Mucosa of rectum (tissue), 2 donors: Measurements from ENCODE around the gene MRPS11.
"Not testable (repeated sequence)": the region's sequence is repeated elsewhere in the genome, so short reads cannot be mapped to it uniquely, and the experiment has no call there.

Experiments used
- H3K27ac ChIP-seq, 2 donors: one replicate each; pipeline ENCODE4 v1.7.0; 2013; ENCODE audit warnings: inconsistent platforms in 2 of 2, low read depth in 2 of 2, low read length in 2 of 2
- H3K27me3 ChIP-seq, 2 donors: one replicate each; pipeline ENCODE4 v1.7.0; 2013; ENCODE audit warnings: low read length in 2 of 2; ENCODE audit not compliant: control insufficient read depth in 2 of 2, insufficient read depth in 2 of 2
- H3K36me3 ChIP-seq, 2 donors: one replicate each; pipeline ENCODE4 v1.7.0; 2013; ENCODE audit warnings: low read length in 2 of 2; ENCODE audit not compliant: control insufficient read depth in 2 of 2, insufficient read depth in 2 of 2
- H3K4me1 ChIP-seq, 2 donors: one replicate each; pipeline ENCODE4 v1.7.0; 2013; ENCODE audit warnings: low read length in 2 of 2, mild to moderate bottlenecking in 1 of 2; ENCODE audit not compliant: control insufficient read depth in 2 of 2, insufficient read depth in 2 of 2
- H3K4me3 ChIP-seq, 2 donors: one replicate each; pipeline ENCODE4 v1.7.0; 2013; ENCODE audit warnings: low read length in 2 of 2
- H3K9ac ChIP-seq, 2 donors: one replicate each; pipeline ENCODE4 v1.7.0; 2013; ENCODE audit warnings: low read length in 2 of 2, low read depth in 1 of 2, mild to moderate bottlenecking in 1 of 2
- H3K9me3 ChIP-seq, 2 donors: one replicate each; pipeline ENCODE4 v1.7.0; 2013; ENCODE audit warnings: low read length in 2 of 2; ENCODE audit not compliant: control insufficient read depth in 2 of 2
- donor health status: healthy.
- donor health status: Normal muscosa, but diverticular disease.

Gene MRPS11

DNA sequence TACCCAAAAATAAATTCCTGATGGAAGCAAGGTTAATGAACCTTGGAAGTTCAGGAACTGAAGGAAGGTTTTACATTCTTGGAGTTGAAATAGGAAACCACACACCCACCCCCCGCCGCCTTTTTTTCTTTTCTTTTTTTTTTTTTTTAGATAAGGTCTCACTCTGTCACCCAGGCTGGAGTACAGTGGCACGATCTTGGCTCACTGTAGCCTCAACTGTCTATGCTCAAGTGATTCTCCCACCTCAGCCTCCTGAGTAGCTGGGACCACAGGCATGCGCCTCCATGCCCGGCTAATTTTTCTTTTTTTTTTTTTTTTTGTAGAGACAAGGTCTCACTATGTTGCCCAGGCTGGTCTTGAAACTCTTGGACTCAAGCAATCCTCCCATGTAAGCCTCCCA is 33.4 kb upstream of the MRPS11 start:
- not testable (repeated sequence) for H3K4me3 ChIP-seq, H3K27ac ChIP-seq, H3K36me3 ChIP-seq, H3K4me1 ChIP-seq, H3K9me3 ChIP-seq, H3K9ac ChIP-seq, H3K27me3 ChIP-seq

DNA sequence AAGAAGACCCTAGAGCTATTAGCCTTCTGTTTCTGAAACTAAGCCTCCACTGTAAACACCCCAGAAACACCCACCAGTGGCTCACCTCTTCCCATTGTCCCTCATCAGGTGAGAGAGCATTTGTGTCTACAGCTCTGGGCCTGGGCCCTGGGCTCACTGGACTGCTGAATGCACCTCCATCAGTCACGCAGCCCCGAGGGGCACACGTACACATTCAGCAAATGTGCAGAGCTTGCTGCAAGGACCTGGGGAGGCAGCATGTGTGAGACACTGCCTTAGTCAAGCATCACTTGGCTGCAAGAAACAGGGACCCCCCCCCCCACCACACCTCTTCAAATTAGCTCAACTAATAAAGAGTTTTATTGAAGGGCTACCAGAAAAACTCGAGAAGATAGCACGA is 29.3 kb upstream of the MRPS11 start:
- Histone ChIP-seq H3K4me1 (no peaks in the 10 kb centered on the region), H3K27me3 (no peaks in the 10 kb centered on the region), H3K27ac (no peak overlapping the region), H3K4me3 (no peak overlapping the region), H3K9me3 (no peaks in the 10 kb centered on the region), H3K36me3 (no peaks in the 10 kb centered on the region), H3K9ac (no peak overlapping the region)

DNA sequence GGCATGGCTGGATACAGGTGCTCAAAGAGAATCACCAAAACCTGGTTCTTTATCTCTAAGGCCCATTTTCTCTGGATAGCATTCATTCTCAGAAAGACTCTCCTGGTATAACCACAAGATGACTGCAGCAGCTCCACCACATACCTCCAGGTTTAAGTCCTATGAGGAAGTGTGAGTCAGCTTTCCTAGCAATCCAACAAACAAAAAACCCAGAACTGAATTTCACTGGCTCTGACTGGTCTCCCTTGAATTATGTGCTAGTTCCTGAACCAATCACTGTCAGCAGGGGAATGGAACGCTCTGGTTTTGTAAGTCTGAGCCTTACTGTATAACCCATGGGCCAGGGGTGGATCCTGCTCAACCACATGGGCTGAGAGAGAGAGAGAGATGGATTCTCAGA is 27.5 kb upstream of the MRPS11 start:
- no peaks in the 10 kb centered on the region for H3K27me3 ChIP-seq

DNA sequence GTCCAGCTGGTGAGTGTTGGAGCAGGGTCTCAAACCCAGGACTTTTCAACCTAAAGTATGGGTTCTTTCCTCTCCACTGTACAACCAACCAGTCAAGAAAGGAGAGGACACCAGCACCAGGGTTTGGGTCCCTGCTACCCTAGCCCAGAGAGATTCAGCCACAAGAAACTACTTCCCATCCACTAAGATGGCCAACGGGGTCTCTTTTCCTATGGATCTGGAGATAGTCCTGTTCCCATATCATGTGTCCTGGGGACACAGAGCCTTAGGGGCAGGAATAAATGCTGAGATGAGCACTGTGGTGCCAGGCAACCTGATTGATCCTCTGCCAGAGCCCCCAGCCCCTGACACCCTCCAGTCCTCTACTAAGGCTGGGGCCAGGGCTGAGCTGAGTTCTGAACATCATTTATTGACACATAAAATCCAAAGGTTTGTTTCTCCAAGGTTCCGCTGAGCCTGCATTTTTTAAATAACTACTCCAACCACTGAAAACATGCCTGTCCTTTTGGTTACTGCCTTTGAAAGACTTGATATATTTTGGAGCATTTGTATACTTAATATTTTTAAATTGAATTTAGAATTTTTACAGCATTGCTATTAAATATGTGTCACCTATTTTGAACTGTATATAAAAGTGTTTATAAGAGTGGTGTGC is 26.3 kb upstream of the MRPS11 start:
- no peaks in the 10 kb centered on the region for H3K9me3 ChIP-seq
- H3K4me1 ChIP-seq, result no peaks in the 10 kb centered on the region
- no peaks in the 10 kb centered on the region for H3K27me3 ChIP-seq
- H3K36me3 ChIP-seq, result no peaks in the 10 kb centered on the region
- no peak overlapping the region for H3K4me3 ChIP-seq
- H3K9ac ChIP-seq, result no peak overlapping the region
- no peak overlapping the region for H3K27ac ChIP-seq

More for the DNA sequence above, 27.5 kb upstream of the MRPS11 start:
- Histone ChIP-seq H3K27ac (no peak overlapping the region), H3K4me1 (no peaks in the 10 kb centered on the region), H3K9me3 (no peaks in the 10 kb centered on the region), H3K4me3 (no peak overlapping the region), H3K36me3 (no peaks in the 10 kb centered on the region), H3K9ac (no peak overlapping the region)

DNA sequence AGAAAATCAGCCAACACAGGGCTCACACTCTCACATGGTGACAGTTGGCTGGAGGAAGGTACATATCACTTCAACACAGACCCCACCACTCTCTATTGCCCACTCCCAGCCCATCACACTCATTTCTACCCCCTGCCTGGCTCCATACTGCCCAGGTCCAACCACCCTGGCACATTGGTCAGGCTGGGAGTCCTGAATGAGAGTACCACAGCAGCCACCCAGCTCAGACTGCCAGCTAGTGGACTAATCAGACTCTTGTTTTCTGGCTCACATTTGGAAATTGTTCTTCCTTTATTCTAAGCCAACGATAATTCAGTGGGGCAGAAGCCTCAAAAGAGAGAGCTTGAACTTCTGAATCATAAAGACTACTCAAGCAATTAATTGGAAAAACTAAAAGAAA is 20.3 kb upstream of the MRPS11 start:
- Histone ChIP-seq H3K27ac (no peak overlapping the region), H3K9me3 (no peaks in the 10 kb centered on the region), H3K27me3 (no peaks in the 10 kb centered on the region), H3K9ac (no peak overlapping the region), H3K4me1 (peaks cover 0 to 2% of the 10 kb centered on the region in 2 donors), H3K36me3 (no peaks in the 10 kb centered on the region), H3K4me3 (no peak overlapping the region)

DNA sequence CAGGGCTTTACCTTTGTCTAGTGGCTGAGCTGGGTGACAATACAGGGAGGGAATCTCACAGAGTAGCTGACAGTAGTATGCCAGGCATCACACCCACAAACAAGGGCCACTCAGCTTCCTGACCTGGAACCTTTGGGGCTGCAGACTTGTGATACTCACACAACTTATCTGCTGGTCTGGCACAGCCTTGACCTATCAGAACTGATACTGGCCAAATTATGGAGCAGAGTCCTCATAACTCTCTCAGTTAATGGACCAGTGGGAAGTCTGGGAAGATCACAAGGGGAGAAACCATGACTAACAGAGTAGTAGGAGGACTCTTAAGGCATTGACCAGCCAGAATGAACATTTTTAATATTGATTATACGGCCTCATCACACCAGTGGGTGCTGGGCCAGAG is 19.8 kb upstream of the MRPS11 start:
- no peaks in the 10 kb centered on the region for H3K27me3 ChIP-seq
- H3K4me1 ChIP-seq, result peaks cover 0 to 2% of the 10 kb centered on the region in 2 donors
- H3K36me3 ChIP-seq, result no peaks in the 10 kb centered on the region
- H3K4me3 ChIP-seq, result no peak overlapping the region
- H3K9me3 ChIP-seq, result no peaks in the 10 kb centered on the region
- no peak overlapping the region for H3K9ac ChIP-seq
- H3K27ac ChIP-seq, result no peak overlapping the region

DNA sequence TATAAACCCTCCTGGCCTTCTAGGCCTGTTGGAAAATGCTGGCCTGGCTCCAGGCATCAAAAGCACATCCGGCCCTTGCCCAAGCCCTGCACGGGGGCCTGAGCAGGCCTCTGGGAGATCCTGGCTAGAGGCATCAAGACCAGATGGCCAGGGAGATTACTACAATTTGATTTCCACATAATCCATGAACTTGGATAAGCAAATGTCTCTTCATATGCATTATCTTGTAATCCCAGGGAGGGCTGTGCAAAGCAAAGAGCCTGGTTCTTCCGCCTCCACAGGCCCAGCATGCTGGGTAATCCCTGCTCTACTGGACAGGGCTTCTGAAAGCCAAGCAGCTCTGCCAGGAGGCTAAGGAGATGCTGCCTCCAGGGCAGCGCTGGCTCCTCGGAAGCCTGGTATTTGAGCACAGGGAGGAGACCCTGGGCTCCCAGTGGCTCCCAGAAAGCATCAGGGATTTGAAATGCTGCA is 18.5 kb upstream of the MRPS11 start:
- H3K36me3 ChIP-seq, result no peaks in the 10 kb centered on the region
- no peaks in the 10 kb centered on the region for H3K27me3 ChIP-seq
- H3K9me3 ChIP-seq, result no peaks in the 10 kb centered on the region
- H3K4me1 ChIP-seq, result peaks cover 0 to 2% of the 10 kb centered on the region in 2 donors
- H3K4me3 ChIP-seq, result no peak overlapping the region
- H3K9ac ChIP-seq, result no peak overlapping the region
- H3K27ac ChIP-seq, result no peak overlapping the region

DNA sequence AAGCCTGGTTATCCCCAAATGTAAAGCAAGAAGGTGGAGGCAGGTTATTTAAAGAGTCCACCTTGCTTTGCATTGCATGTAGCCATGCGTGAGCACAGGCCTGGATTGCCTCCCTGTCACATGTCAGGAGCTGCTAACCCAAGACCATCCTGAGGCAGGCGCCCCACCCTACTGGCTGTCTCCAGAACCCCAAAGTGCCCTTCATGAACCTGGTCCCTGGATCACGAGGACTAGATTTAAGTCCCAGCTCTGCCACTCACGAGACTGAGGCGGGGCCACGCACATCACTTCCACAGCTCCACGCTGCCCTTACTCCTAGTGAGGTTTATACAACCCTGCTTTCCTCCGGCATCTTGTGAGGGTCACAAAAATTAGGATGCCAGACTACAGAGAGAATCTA is 17.9 kb upstream of the MRPS11 start:
- Histone ChIP-seq H3K9ac (no peak overlapping the region), H3K36me3 (no peaks in the 10 kb centered on the region), H3K9me3 (no peaks in the 10 kb centered on the region), H3K4me3 (no peak overlapping the region), H3K27me3 (no peaks in the 10 kb centered on the region), H3K27ac (no peak overlapping the region), H3K4me1 (peaks cover 0 to 2% of the 10 kb centered on the region in 2 donors)

DNA sequence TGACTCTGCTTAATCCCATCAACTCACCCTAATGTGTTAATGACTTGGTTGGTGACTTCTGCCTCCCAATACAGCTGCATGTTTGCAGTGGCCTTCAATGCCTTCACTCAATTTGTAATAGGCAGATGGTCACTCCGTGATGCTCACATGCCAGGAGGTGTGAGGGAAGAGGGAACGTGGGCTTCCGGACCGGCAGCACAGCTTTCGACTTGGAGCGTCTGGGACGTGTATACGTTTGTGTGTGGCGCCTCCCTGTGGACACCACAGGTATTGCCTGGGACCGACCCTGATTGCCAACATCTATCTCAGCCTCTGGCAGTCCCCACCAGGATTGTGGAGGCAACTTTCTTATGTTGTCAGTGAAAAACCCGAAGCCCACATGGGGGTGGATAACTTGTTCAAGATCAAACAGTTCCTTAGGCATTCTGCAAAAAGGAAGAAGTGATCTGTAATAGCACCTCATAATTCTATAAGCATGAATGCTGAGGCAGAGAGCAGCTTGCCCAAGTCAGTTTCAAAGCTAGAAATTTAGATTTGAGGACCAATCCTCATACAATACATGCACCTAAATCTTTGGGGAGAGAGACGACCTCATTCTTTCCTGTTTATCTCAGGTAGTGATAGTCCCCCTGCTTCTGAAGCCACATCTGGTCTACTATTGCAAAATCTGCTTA is 17.2 kb upstream of the MRPS11 start:
- Histone ChIP-seq H3K4me1 (peaks cover 0 to 2% of the 10 kb centered on the region in 2 donors), H3K4me3 (peak overlapping the region in 1 of 2 donors; percentile 29), H3K9ac (no peak overlapping the region), H3K27me3 (no peaks in the 10 kb centered on the region), H3K27ac (no peak overlapping the region), H3K9me3 (no peaks in the 10 kb centered on the region), H3K36me3 (no peaks in the 10 kb centered on the region)

DNA sequence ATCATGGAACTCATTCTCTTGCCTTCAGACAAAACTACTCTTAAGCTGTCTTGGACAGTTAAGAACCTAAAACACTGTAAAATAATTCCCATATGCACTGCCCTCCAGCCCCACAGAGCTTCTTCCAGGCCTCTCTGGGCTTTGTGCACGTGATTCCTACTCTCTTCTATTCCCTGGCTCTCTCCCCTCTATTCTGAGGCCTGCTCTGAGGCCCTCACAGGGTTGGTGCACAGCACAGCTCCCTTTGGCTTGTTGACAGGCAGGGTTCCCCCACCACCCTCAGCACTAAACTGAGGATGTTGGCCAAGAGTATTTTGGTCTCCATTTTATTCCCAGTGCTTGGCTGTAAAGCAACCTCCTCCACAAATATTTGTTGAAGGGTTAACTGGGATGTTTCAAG is 13.9 kb upstream of the MRPS11 start:
- Histone ChIP-seq H3K27ac (no peak overlapping the region), H3K4me1 (peaks cover 0 to 2% of the 10 kb centered on the region in 2 donors), H3K9ac (no peak overlapping the region), H3K36me3 (peaks cover 4 to 11% of the 10 kb centered on the region in 2 donors), H3K4me3 (no peak overlapping the region), H3K27me3 (no peaks in the 10 kb centered on the region), H3K9me3 (no peaks in the 10 kb centered on the region)
